ENCODE results near the gene CFAP65.

CFAP65 gene

DNA sequence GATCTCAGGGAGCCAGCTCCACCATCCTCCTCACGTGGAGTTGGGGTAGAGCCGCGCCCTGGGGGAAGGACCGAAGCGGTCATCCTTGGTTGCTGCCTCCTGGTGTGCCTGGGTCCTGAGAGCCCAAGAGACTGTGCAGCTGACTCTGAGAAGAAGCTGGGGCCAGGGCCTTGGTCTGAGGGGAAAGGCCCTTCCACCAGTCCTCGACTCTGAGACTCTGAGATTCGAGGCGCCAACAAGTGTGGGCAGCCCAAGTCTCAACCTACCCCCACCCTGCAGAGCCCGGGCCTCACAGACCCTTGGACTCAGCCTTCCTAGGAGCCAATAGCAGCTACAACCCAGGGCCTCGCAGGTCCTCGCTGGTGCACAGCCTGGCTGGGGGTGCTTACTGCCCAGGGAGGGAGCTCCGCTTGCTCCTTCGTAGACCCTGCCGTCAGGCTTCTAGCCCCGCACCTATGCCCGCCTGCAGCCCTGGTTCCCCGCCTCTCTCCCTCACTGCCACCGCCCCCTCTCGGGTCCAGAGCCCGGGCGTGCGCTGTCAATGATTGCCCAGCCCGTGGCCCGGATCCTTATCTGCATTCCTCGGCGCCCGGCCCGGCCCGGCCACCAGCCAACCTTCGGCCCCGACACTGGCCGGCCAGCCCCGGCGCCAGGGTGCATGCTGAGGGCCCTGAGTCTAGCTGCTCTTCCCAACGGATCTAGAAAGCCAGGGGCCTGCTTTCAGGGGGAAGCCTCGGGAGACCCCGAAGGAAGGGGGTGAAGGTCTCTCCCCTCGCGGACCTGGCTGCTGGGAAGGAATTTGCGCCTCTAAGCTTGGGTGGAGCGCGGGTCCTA is 17.4 kb upstream of the CFAP65 start:
- Histone ChIP-seq H2AFZ (ENCODE audit: low read depth, low read length) (no peak overlapping the region), H3K9ac (ENCODE audit: low read length) (no peak overlapping the region), H4K20me1 (ENCODE audit: insufficient read depth, low read length) (no peaks in the 10 kb centered on the region), H3K27ac (ENCODE audit: low read length) (no peak overlapping the region), H3K4me2 (ENCODE audit: low read length) (peak overlapping the region; percentile 55; the same call in 1 of the 2 replicates), H3K79me2 (ENCODE audit: low read length) (no peaks in the 10 kb centered on the region), H3K36me3 (replicated peaks; ENCODE audit: low read depth, low read length) (no peaks in the 10 kb centered on the region), H3K4me3 (ENCODE audit: low read length) (no peak overlapping the region), H3K27me3 (ENCODE audit: low read depth, low read length) (no peaks in the 10 kb centered on the region), H3K4me1 (ENCODE audit: low read length) (no peaks in the 10 kb centered on the region), H3K9me3 (ENCODE audit: insufficient read depth, low read length) (no peaks in the 10 kb centered on the region)
- TF ChIP-seq, protein P1, sequence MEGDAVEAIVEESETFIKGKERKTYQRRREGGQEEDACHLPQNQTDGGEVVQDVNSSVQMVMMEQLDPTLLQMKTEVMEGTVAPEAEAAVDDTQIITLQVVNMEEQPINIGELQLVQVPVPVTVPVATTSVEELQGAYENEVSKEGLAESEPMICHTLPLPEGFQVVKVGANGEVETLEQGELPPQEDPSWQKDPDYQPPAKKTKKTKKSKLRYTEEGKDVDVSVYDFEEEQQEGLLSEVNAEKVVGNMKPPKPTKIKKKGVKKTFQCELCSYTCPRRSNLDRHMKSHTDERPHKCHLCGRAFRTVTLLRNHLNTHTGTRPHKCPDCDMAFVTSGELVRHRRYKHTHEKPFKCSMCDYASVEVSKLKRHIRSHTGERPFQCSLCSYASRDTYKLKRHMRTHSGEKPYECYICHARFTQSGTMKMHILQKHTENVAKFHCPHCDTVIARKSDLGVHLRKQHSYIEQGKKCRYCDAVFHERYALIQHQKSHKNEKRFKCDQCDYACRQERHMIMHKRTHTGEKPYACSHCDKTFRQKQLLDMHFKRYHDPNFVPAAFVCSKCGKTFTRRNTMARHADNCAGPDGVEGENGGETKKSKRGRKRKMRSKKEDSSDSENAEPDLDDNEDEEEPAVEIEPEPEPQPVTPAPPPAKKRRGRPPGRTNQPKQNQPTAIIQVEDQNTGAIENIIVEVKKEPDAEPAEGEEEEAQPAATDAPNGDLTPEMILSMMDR (IDR thresholded peaks at IDR 0.05; ENCODE audit: low read depth, low read length) = no peak
- no peak for TF ChIP-seq EZH2phosphoT487 (IDR thresholded peaks at IDR 0.05; ENCODE audit: low read depth)

DNA sequence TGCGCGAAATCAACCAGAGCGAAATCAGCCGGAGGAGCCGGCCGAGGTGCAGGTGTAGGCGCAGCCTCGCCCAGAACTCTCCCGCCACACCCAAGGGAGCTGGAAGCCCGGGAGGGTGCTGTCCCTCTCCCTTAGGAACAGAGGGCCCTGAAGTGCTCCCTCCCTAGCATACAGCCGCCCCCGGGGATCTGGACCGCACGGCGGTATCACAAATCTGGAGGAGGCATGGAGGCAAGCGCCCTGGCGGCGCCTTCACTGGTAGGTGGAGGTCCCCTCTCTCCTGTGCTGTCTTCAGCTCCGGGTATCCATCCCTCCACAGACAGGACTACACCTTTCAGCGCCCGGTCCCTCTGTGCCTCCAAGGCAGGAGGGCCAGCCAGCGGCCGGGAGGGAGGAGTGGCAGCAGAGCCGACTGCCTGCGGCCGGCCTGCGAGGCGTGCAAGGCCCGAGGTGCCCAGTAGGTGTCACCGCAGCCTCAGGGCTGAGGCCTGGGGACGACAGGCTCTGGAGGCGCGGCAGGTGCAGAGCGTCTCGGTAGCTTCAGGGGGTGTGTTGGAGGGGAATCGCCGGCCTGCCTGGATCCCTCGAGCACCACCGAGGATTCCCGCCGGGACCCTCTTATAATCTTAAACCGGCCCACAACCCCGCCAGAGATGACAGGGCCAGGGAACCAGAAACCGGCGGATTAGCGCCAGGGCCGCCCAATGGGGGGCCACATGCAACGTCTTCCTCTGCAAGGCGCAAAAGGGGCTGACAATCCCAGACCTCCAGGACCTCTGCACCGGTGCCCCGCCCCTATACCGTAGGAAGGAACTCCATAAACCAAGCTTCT is 16.6 kb upstream of the CFAP65 start:
- H3K27me3 ChIP-seq (ENCODE audit: low read depth, low read length) = no peaks in the 10 kb centered on the region
- no peak overlapping the region for H2AFZ ChIP-seq (ENCODE audit: low read depth, low read length)
- H3K36me3 ChIP-seq (replicated peaks; ENCODE audit: low read depth, low read length) = no peaks in the 10 kb centered on the region
- H3K4me2 ChIP-seq (ENCODE audit: low read length) = peak overlapping the region; percentile 55
- no peaks in the 10 kb centered on the region for H3K4me1 ChIP-seq (ENCODE audit: low read length)
- TF ChIP-seq, protein P1 (IDR thresholded peaks at IDR 0.05; ENCODE audit: low read depth, low read length) = peak; percentile 68
- no peak for TF ChIP-seq EZH2phosphoT487 (IDR thresholded peaks at IDR 0.05; ENCODE audit: low read depth)
- H4K20me1 ChIP-seq (ENCODE audit: insufficient read depth, low read length) = no peaks in the 10 kb centered on the region
- no peaks in the 10 kb centered on the region for H3K79me2 ChIP-seq (ENCODE audit: low read length)
- H3K27ac ChIP-seq (ENCODE audit: low read length) = no peak overlapping the region
- no peak overlapping the region for H3K9ac ChIP-seq (ENCODE audit: low read length)
- H3K9me3 ChIP-seq (ENCODE audit: insufficient read depth, low read length) = no peaks in the 10 kb centered on the region
- H3K4me3 ChIP-seq (ENCODE audit: low read length) = peak overlapping the region; percentile 31; the same call in 1 of the 2 replicates

DNA sequence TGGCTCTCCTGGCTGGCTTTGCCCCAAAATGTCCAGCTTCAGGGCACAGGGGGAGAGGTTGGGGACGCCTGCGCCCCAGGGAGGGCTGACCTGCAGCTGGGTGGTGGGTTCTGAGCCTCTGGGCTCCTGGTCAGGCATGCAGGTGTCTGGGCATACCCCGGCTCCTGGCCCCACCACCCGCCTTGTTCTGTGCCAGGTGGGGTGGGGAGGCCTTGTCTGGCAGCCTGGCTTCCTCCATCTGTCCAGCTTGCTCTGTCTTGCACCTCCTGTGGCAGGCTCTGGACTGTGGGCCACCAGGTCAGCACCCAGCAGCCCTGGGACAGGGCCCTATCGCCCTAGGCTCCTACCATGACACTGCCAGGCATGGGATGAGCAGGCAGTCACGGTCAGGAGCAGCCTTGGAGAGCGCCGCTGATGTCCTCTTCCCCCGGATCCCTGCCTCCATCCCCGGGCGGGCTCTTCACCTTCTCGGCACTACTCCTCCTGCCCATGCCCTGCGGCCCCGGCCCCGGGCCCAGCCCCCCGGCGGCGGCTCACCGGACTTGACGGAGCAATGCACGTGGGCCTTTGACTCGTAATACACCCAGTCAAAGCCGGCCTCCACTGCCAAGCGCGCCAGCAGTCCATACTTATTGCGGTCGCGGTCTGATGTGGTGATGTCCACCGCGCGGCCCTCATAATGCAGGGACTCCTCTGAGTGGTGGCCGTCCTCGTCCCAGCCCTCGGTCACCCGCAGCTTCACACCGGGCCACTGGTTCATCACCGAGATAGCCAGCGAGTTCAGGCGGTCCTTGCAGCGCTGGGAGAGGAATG is 15.8 kb upstream of the CFAP65 start:
- Histone ChIP-seq H3K79me2 (ENCODE audit: low read length) (no peaks in the 10 kb centered on the region), H3K9ac (ENCODE audit: low read length) (no peak overlapping the region), H3K36me3 (replicated peaks; ENCODE audit: low read depth, low read length) (no peaks in the 10 kb centered on the region), H3K9me3 (ENCODE audit: insufficient read depth, low read length) (no peaks in the 10 kb centered on the region), H4K20me1 (ENCODE audit: insufficient read depth, low read length) (no peaks in the 10 kb centered on the region), H3K27me3 (ENCODE audit: low read depth, low read length) (no peaks in the 10 kb centered on the region), H3K4me1 (ENCODE audit: low read length) (no peaks in the 10 kb centered on the region), H2AFZ (ENCODE audit: low read depth, low read length) (no peak overlapping the region), H3K27ac (ENCODE audit: low read length) (no peak overlapping the region), H3K4me2 (ENCODE audit: low read length) (peak overlapping the region; percentile 55; the same call in 1 of the 2 replicates), H3K4me3 (ENCODE audit: low read length) (no peak overlapping the region; the same call in 1 of the 2 replicates)
- TF ChIP-seq, protein P1 (IDR thresholded peaks at IDR 0.05; ENCODE audit: low read depth, low read length) = no peak
- no peak for TF ChIP-seq EZH2phosphoT487 (IDR thresholded peaks at IDR 0.05; ENCODE audit: low read depth)

Measured in OCI-LY3 (cell line).